Measurements from ENCODE around the gene HFE. TPM values are rescaled to one million over a fixed set of nuclear protein-coding genes. Genes with fewer than 3 reads are reported as not detected.
A peak's percentile ranks its signal among the peaks of the same experiment; 100 is the strongest.

Gene HFE
- total and polyA plus RNA-seq, 2 of the 13 experiments (the other 11 are each of a cell fraction or from before 2014, with no cell fraction given): 3.7 to 6.3 TPM

DNA sequence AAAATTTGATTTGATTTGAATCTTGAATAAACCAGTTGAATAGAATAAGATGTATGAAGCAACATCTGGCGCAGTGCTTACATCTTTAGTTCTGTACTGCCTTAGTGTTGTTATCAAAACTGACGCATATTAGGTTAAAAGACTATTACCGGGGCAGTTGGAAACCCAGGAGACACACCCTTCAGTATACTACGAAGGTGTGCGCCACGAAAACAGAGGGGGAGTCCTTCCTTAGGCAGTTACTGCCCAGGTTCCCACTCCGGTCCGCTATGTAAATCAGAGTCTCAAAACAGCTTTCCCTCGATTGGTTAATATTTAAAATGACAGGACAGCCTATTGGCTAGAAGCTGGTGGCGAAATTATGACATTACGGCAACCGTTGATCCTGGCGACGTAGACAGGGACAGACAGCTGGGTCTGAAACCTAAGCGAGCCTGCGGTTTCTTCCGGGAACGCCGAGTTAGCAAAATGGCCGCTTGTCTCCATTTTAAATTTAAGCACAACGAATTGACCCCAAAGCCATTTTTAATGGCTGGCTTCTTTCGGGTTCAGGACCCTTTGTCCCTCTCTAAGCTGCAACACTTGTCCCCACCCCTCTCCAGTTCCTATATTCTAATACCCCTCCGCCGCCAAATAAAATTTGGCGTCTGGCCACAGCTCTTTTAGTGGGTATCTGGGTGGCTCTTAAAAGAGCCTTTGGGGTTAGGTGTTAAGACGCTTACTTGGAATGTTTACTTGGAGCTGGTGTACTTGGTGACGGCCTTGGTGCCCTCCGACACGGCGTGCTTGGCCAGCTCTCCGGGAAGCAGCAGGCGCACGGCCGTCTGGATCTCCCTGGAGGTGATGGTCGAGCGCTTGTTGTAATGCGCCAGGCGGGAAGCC lies 35.8 kb downstream of the HFE start (continued):
- TF ChIP-seq, protein P1, sequence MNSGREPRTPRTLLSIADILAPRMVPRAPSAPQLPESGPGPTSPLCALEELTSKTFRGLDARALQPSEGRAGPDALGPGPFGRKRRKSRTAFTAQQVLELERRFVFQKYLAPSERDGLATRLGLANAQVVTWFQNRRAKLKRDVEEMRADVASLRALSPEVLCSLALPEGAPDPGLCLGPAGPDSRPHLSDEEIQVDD (CRISPR knock-in tag; IDR thresholded peaks at IDR 0.05; ENCODE audit: borderline replicate concordance): no peak
- TF ChIP-seq ATF7 (IDR thresholded peaks at IDR 0.05): no peak
- no peak; the same call in 1 of the 2 replicates for TF ChIP-seq ATF7 (CRISPR knock-in tag; IDR thresholded peaks at IDR 0.05)
- TF ChIP-seq ZNF30 (CRISPR knock-in tag; IDR thresholded peaks at IDR 0.05): no peak
- TF ChIP-seq ZNF34 (CRISPR knock-in tag; IDR thresholded peaks at IDR 0.05; ENCODE audit: borderline replicate concordance): no peak
- TF ChIP-seq ZNF282 (IDR thresholded peaks at IDR 0.05; ENCODE audit: partially characterized antibody): no peak
- TF ChIP-seq ZNF674 (CRISPR knock-in tag; IDR thresholded peaks at IDR 0.05; ENCODE audit: low read depth): no peak
- TF ChIP-seq PHF5A (CRISPR knock-in tag; IDR thresholded peaks at IDR 0.05; ENCODE audit: low read depth, unreplicated experiment): no peak
- TF ChIP-seq ZNF782 (CRISPR knock-in tag; IDR thresholded peaks at IDR 0.05; ENCODE audit: borderline replicate concordance): 0 out of 2 replicates have a peak, but pooled peaks have one; percentile 38
- peak; percentile 88 for TF ChIP-seq ZNF605 (CRISPR knock-in tag; IDR thresholded peaks at IDR 0.05)
- TF ChIP-seq, protein P2, sequence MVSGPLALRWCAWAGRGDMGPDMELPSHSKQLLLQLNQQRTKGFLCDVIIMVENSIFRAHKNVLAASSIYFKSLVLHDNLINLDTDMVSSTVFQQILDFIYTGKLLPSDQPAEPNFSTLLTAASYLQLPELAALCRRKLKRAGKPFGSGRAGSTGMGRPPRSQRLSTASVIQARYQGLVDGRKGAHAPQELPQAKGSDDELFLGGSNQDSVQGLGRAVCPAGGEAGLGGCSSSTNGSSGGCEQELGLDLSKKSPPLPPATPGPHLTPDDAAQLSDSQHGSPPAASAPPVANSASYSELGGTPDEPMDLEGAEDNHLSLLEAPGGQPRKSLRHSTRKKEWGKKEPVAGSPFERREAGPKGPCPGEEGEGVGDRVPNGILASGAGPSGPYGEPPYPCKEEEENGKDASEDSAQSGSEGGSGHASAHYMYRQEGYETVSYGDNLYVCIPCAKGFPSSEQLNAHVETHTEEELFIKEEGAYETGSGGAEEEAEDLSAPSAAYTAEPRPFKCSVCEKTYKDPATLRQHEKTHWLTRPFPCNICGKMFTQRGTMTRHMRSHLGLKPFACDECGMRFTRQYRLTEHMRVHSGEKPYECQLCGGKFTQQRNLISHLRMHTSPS (CRISPR knock-in tag; IDR thresholded peaks at IDR 0.05; ENCODE audit: low read depth): no peak
- no peak; the same call in none of the 2 replicates for TF ChIP-seq ZNF274 (CRISPR knock-in tag; IDR thresholded peaks at IDR 0.05)
- TF ChIP-seq, protein P3, sequence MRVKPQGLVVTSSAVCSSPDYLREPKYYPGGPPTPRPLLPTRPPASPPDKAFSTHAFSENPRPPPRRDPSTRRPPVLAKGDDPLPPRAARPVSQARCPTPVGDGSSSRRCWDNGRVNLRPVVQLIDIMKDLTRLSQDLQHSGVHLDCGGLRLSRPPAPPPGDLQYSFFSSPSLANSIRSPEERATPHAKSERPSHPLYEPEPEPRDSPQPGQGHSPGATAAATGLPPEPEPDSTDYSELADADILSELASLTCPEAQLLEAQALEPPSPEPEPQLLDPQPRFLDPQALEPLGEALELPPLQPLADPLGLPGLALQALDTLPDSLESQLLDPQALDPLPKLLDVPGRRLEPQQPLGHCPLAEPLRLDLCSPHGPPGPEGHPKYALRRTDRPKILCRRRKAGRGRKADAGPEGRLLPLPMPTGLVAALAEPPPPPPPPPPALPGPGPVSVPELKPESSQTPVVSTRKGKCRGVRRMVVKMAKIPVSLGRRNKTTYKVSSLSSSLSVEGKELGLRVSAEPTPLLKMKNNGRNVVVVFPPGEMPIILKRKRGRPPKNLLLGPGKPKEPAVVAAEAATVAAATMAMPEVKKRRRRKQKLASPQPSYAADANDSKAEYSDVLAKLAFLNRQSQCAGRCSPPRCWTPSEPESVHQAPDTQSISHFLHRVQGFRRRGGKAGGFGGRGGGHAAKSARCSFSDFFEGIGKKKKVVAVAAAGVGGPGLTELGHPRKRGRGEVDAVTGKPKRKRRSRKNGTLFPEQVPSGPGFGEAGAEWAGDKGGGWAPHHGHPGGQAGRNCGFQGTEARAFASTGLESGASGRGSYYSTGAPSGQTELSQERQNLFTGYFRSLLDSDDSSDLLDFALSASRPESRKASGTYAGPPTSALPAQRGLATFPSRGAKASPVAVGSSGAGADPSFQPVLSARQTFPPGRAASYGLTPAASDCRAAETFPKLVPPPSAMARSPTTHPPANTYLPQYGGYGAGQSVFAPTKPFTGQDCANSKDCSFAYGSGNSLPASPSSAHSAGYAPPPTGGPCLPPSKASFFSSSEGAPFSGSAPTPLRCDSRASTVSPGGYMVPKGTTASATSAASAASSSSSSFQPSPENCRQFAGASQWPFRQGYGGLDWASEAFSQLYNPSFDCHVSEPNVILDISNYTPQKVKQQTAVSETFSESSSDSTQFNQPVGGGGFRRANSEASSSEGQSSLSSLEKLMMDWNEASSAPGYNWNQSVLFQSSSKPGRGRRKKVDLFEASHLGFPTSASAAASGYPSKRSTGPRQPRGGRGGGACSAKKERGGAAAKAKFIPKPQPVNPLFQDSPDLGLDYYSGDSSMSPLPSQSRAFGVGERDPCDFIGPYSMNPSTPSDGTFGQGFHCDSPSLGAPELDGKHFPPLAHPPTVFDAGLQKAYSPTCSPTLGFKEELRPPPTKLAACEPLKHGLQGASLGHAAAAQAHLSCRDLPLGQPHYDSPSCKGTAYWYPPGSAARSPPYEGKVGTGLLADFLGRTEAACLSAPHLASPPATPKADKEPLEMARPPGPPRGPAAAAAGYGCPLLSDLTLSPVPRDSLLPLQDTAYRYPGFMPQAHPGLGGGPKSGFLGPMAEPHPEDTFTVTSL (CRISPR knock-in tag; IDR thresholded peaks at IDR 0.05; ENCODE audit: borderline replicate concordance): no peak
- TF ChIP-seq MTA1 (CRISPR knock-in tag; IDR thresholded peaks at IDR 0.05; ENCODE audit: borderline replicate concordance): peak; percentile 37; the same call in 1 of the 2 replicates
- TF ChIP-seq CCDC6 (CRISPR knock-in tag; IDR thresholded peaks at IDR 0.05): 0 out of 2 replicates have a peak, but pooled peaks have one; percentile 38
- TF ChIP-seq EEA1 (CRISPR knock-in tag; IDR thresholded peaks at IDR 0.05; ENCODE audit: borderline replicate concordance): no peak
- TF ChIP-seq HOXA3 (CRISPR knock-in tag; IDR thresholded peaks at IDR 0.05): peak; percentile 93
- TF ChIP-seq RFXANK (CRISPR knock-in tag; IDR thresholded peaks at IDR 0.05): peak; percentile 48; the same call in 1 of the 2 replicates
